Lower leg skin (tissue), 3 donors: ENCODE measurements around the gene ARL1.

Experiments used
- POLR2A ChIP-seq, 2 donors: fragments of 450-650 bp; IDR thresholded peaks; one replicate each; pipeline ENCODE4 v1.6.1; 2016 to 2017; ENCODE audit warnings: antibody characterized with exemption in 2 of 2, mild to moderate bottlenecking in 1 of 2, moderate library complexity in 1 of 2
- TF ChIP-seq, protein P1 (sequence below), 3 donors: fragments of 450-650 bp; IDR thresholded peaks; one replicate each; pipeline ENCODE4 v1.5.1; 2016; ENCODE audit warnings: antibody characterized with exemption in 3 of 3, mild to moderate bottlenecking in 3 of 3, moderate library complexity in 2 of 3

DNA sequence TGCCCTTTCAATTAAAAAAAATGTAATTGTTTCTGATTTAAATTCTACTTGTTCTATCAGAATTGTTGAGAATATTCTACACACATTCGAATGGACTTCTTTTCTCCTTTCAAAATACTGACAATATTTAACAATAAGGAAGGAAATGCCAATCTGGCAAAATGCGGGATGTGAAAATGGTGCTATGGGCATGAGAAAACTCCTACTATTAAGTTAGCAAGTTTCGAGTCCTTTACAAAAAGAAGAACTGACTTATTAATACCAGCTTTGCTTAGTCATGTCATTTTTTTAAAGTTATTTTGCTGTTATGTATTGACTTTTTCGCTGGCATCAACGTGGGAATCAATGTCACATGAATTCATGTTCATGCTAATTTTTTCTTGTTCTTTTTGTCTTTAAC, 31.7 kb upstream of the ARL1 start:
- TF ChIP-seq, protein P1, sequence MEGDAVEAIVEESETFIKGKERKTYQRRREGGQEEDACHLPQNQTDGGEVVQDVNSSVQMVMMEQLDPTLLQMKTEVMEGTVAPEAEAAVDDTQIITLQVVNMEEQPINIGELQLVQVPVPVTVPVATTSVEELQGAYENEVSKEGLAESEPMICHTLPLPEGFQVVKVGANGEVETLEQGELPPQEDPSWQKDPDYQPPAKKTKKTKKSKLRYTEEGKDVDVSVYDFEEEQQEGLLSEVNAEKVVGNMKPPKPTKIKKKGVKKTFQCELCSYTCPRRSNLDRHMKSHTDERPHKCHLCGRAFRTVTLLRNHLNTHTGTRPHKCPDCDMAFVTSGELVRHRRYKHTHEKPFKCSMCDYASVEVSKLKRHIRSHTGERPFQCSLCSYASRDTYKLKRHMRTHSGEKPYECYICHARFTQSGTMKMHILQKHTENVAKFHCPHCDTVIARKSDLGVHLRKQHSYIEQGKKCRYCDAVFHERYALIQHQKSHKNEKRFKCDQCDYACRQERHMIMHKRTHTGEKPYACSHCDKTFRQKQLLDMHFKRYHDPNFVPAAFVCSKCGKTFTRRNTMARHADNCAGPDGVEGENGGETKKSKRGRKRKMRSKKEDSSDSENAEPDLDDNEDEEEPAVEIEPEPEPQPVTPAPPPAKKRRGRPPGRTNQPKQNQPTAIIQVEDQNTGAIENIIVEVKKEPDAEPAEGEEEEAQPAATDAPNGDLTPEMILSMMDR (IDR thresholded peaks at IDR 0.05) = no peak
- no peak for TF ChIP-seq POLR2A (IDR thresholded peaks at IDR 0.05)
